A673 (cell line): ENCODE measurements around the gene SPAG9. TPM values are rescaled to one million over a fixed set of nuclear protein-coding genes. Genes with fewer than 3 reads are reported as not detected.

Experiments used
- BruUV-seq: library from RNA; stranded (reverse); fragments of 400-500 nt; replicated peaks from 2 replicates; lab custom pipeline; 2021; lab: Mats Ljungman, UMichigan
- CTCF ChIA-PET: fragments of 300-600 bp; sonication (Branson Sonifier 250); formaldehyde crosslinking; loops from one replicate; lab custom pipeline; 2022; ENCODE audit warnings: antibody characterized with exemption; lab: Charles Lee
- POLR2A ChIA-PET: fragments of 300-600 bp; sonication (Branson Sonifier 250); formaldehyde crosslinking; loops from one replicate; lab custom pipeline; 2022; ENCODE audit warnings: antibody characterized with exemption; ENCODE audit not compliant: low non-redundant PET; lab: Charles Lee
- DNase-seq: peaks from one replicate; pipeline ENCODE4 v3.0.0-alpha.2; 2015; ENCODE audit warnings: low spot score
- H3K27ac ChIP-seq: fragments of 200-600 bp; sonication (generic); 2 replicates; pipeline ENCODE4 v1.5.1; 2016; ENCODE audit warnings: mixed run types, low read depth, mild to moderate bottlenecking, mixed read lengths, antibody characterized with exemption, low read length; ENCODE audit not compliant: poor library complexity, severe bottlenecking
- H3K27me3 ChIP-seq: fragments of 200-600 bp; sonication (generic); replicated peaks from 2 replicates; pipeline ENCODE4 v1.6.1; 2017; ENCODE audit warnings: mixed run types, low read depth, mild to moderate bottlenecking, mixed read lengths, antibody characterized with exemption, low read length; ENCODE audit not compliant: insufficient read depth, poor library complexity
- H3K36me3 ChIP-seq: fragments of 200-600 bp; sonication (generic); 2 replicates; pipeline ENCODE4 v1.6.1; 2016; ENCODE audit warnings: mixed run types, mild to moderate bottlenecking, mixed read lengths, antibody characterized with exemption, low read length; ENCODE audit not compliant: insufficient read depth, poor library complexity, severe bottlenecking
- H3K4me1 ChIP-seq: fragments of 200-600 bp; sonication (generic); 2 replicates; pipeline ENCODE4 v1.6.1; 2017; ENCODE audit warnings: mixed run types, mild to moderate bottlenecking, mixed read lengths, antibody characterized with exemption, low read length; ENCODE audit not compliant: insufficient read depth, poor library complexity, severe bottlenecking
- H3K4me3 ChIP-seq: fragments of 200-600 bp; sonication (generic); 2 replicates; pipeline ENCODE4 v1.5.1; 2016; ENCODE audit warnings: low read depth, mixed run types, mild to moderate bottlenecking, mixed read lengths, low read length; ENCODE audit not compliant: poor library complexity, severe bottlenecking
- H3K9me3 ChIP-seq: fragments of 200-600 bp; sonication (generic); 2 replicates; pipeline ENCODE4 v1.6.1; 2016; ENCODE audit warnings: mixed run types, low read depth, mild to moderate bottlenecking, mixed read lengths, antibody characterized with exemption, low read length; ENCODE audit not compliant: poor library complexity, severe bottlenecking
- EZH2 ChIP-seq: fragments of 200-600 bp; sonication (generic); IDR thresholded peaks from 2 replicates; pipeline ENCODE4 v1.6.1; 2017; ENCODE audit warnings: borderline replicate concordance, low read depth, mild to moderate bottlenecking, mixed read lengths, antibody characterized with exemption, low read length; ENCODE audit not compliant: poor library complexity, severe bottlenecking
- intact Hi-C: fragments of 100-400 bp; cut with micrococcal nuclease; formaldehyde crosslinking; loops from one replicate; pipeline ENCODE4 v1.10.0; 2022; ENCODE audit not compliant: unreplicated experiment
- total RNA-seq: library from RNA; stranded (reverse); gene quantifications from 2 replicates; pipeline ENCODE4 v1.2.3, GENCODE V29; 2021
- TF ChIP-seq, protein P1 (sequence below): fragments of 300-800, 200-600 bp; sonication (generic); conservative IDR thresholded peaks from 2 replicates; pipeline ENCODE4 v1.5.1; 2017; ENCODE audit warnings: low read depth, mild to moderate bottlenecking, antibody characterized with exemption, low read length, moderate library complexity, mixed read lengths

SPAG9 gene
- total RNA-seq, 1 experiment from 2014 or later = 82.0 TPM

DNA sequence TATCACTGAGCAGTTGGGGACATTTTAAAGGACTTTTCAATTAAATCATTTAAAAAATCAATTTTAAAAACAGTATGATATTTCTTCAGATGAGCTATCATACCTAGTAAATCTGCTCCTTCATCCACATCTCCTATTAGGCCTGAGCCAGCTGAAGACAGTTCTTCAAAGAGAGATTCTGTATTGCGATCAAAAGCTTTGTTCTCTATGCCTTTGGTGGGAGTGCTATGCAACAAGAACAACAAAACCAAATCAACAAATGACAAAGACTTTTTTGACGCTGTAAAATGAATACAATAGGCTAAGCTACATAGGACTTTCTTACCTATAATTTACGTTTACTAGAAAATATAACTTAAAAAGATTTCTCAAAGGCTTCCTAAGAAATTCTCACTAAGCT is 106.5 kb downstream of the SPAG9 start:
- H3K9me3 ChIP-seq = no peaks in the 10 kb centered on the region
- H3K27me3 ChIP-seq = no peaks in the 10 kb centered on the region
- no peak for TF ChIP-seq EZH2
- TF ChIP-seq, protein P1, sequence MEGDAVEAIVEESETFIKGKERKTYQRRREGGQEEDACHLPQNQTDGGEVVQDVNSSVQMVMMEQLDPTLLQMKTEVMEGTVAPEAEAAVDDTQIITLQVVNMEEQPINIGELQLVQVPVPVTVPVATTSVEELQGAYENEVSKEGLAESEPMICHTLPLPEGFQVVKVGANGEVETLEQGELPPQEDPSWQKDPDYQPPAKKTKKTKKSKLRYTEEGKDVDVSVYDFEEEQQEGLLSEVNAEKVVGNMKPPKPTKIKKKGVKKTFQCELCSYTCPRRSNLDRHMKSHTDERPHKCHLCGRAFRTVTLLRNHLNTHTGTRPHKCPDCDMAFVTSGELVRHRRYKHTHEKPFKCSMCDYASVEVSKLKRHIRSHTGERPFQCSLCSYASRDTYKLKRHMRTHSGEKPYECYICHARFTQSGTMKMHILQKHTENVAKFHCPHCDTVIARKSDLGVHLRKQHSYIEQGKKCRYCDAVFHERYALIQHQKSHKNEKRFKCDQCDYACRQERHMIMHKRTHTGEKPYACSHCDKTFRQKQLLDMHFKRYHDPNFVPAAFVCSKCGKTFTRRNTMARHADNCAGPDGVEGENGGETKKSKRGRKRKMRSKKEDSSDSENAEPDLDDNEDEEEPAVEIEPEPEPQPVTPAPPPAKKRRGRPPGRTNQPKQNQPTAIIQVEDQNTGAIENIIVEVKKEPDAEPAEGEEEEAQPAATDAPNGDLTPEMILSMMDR = no peak
- ChIA-PET POLR2A (no interaction called here), CTCF (interaction anchor here (1.1 kb wide), 1 partner anchor 13 kb away, joined by 3 read pairs; no protein-coding TSS in a partner anchor)
- H3K4me1 ChIP-seq = peaks cover 3% of the 10 kb centered on the region
- DNase-seq = no peak
- no TSS peak for BruUV-seq
- H3K27ac ChIP-seq = no peak overlapping the region
- H3K4me3 ChIP-seq = no peak overlapping the region
- peaks cover 5% of the 10 kb centered on the region for H3K36me3 ChIP-seq
- intact Hi-C loops = no loop called here

DNA sequence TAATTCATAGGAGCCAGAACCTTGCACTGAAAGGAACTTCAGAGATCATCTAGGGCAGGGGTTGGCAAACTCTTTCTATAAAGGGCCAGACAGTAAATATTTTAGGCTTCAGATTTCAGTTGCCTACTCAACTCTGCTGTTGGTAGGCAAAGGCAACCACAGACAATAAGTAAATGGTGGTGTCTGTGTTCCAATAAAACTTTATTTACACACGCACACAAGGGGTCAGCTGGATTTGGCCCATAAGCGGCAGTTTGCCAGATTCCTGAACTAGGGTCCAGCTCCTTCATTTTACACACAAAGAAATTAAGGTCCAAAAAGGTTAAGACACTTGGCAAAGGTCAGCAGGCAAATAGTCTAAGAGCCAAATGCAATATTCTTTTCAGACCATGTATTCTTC is 107.3 kb downstream of the SPAG9 start:
- Histone ChIP-seq H3K4me1 (peaks cover 3% of the 10 kb centered on the region), H3K27me3 (no peaks in the 10 kb centered on the region), H3K27ac (no peak overlapping the region), H3K4me3 (no peak overlapping the region), H3K36me3 (peaks cover 5% of the 10 kb centered on the region), H3K9me3 (no peaks in the 10 kb centered on the region)
- DNase-seq = no peak
- POLR2A ChIA-PET = no interaction called here
- CTCF ChIA-PET = no interaction called here
- intact Hi-C loops = no loop called here
- TF ChIP-seq, protein P1 = no peak
- TF ChIP-seq EZH2 = no peak
- no TSS peak for BruUV-seq

- H3K4me3 ChIP-seq = no peak overlapping the region
- ChIA-PET CTCF (no interaction called here), POLR2A (no interaction called here)
- H3K27ac ChIP-seq = no peak overlapping the region
- H3K27me3 ChIP-seq = no peaks in the 10 kb centered on the region
- no peaks in the 10 kb centered on the region for H3K9me3 ChIP-seq
- peaks cover 5% of the 10 kb centered on the region for H3K36me3 ChIP-seq
- peaks cover 3% of the 10 kb centered on the region for H3K4me1 ChIP-seq
- BruUV-seq = no TSS peak
- no peak for DNase-seq
- TF ChIP-seq, protein P1 = no peak
- no peak for TF ChIP-seq EZH2
- intact Hi-C loops = no loop called here
Measured at GRCh38 chr17:51012538-51012937, 108.1 kb downstream of the SPAG9 start.
